H9 (cell line): ENCODE results near the gene PLXNA1. TPM values are rescaled to one million over a fixed set of nuclear protein-coding genes. Genes with fewer than 3 reads are reported as not detected.

Source experiments
- DNase-seq: peaks from one replicate; pipeline ENCODE4 v3.0.0-alpha.2; 2017
- H2AFZ ChIP-seq: one replicate; pipeline ENCODE4 v1.6.1; 2013; ENCODE audit warnings: mild to moderate bottlenecking, low read length, control low read depth, moderate library complexity
- H2AK5ac ChIP-seq: 2 replicates; pipeline ENCODE4 v1.6.1; 2013; ENCODE audit warnings: low read length, control low read depth, mixed read lengths; ENCODE audit not compliant: insufficient read length
- H2BK120ac ChIP-seq: one replicate; pipeline ENCODE4 v1.6.1; 2013; ENCODE audit warnings: low read depth, mild to moderate bottlenecking, low read length, control low read depth, inconsistent platforms; ENCODE audit not compliant: poor library complexity, severe bottlenecking
- H2BK12ac ChIP-seq: 2 replicates; pipeline ENCODE4 v1.6.1; 2013; ENCODE audit warnings: low read length, control low read depth, mixed read lengths, low read depth; ENCODE audit not compliant: insufficient read length
- H2BK15ac ChIP-seq: 2 replicates; pipeline ENCODE4 v1.6.1; 2013; ENCODE audit warnings: low read depth, low read length, control low read depth
- H2BK20ac ChIP-seq: one replicate; pipeline ENCODE4 v1.6.1; 2013; ENCODE audit warnings: low read depth, mild to moderate bottlenecking, low read length, control low read depth, inconsistent platforms; ENCODE audit not compliant: poor library complexity, severe bottlenecking
- H2BK5ac ChIP-seq: 2 replicates; pipeline ENCODE4 v1.6.1; 2013; ENCODE audit warnings: low read length, control low read depth, mixed read lengths; ENCODE audit not compliant: insufficient read length
- H3K14ac ChIP-seq: 2 replicates; pipeline ENCODE4 v1.6.1; 2013; ENCODE audit warnings: low read length, control low read depth; ENCODE audit not compliant: insufficient read depth
- H3K18ac ChIP-seq: 2 replicates; pipeline ENCODE4 v1.6.1; 2013; ENCODE audit warnings: low read depth, mild to moderate bottlenecking, mixed read lengths, low read length, control low read depth; ENCODE audit not compliant: insufficient read length
- H3K23ac ChIP-seq: 2 replicates; pipeline ENCODE4 v1.6.1; 2013; ENCODE audit warnings: low read length, control low read depth, mixed read lengths, low read depth; ENCODE audit not compliant: insufficient read length
- H3K23me2 ChIP-seq: 2 replicates; pipeline ENCODE4 v1.6.1; 2013; ENCODE audit warnings: low read depth, mild to moderate bottlenecking, mixed read lengths, low read length, control low read depth; ENCODE audit not compliant: insufficient read length, poor library complexity, severe bottlenecking
- H3K27ac ChIP-seq: 2 replicates; pipeline ENCODE4 v1.5.1; 2013; ENCODE audit warnings: low read length, control low read depth, mixed read lengths, low read depth; ENCODE audit not compliant: insufficient read length
- H3K27me3 ChIP-seq: 2 replicates; pipeline ENCODE4 v1.6.1; 2013; ENCODE audit warnings: low read length, control low read depth, inconsistent platforms; ENCODE audit not compliant: insufficient read depth
- H3K4ac ChIP-seq: 2 replicates; pipeline ENCODE4 v1.6.1; 2013; ENCODE audit warnings: low read depth, mild to moderate bottlenecking, control low read depth, inconsistent platforms, low read length, moderate library complexity
- H3K4me1 ChIP-seq: 2 replicates; pipeline ENCODE4 v1.6.1; 2013; ENCODE audit warnings: low read length, control low read depth, inconsistent platforms; ENCODE audit not compliant: insufficient read depth
- H3K4me2 ChIP-seq: 2 replicates; pipeline ENCODE4 v1.6.1; 2013; ENCODE audit warnings: low read length, control low read depth, mixed read lengths; ENCODE audit not compliant: insufficient read length, insufficient read depth
- H3K56ac ChIP-seq: 2 replicates; pipeline ENCODE4 v1.6.1; 2013; ENCODE audit warnings: low read depth, mild to moderate bottlenecking, mixed read lengths, low read length, control low read depth; ENCODE audit not compliant: insufficient read length
- H3K79me1 ChIP-seq: 2 replicates; pipeline ENCODE4 v1.6.1; 2013; ENCODE audit warnings: low read depth, mild to moderate bottlenecking, moderate library complexity, low read length, control low read depth, inconsistent platforms; ENCODE audit not compliant: insufficient read depth, poor library complexity, severe bottlenecking
- H3K79me2 ChIP-seq: 2 replicates; pipeline ENCODE4 v1.6.1; 2013; ENCODE audit warnings: low read length, control low read depth, inconsistent platforms; ENCODE audit not compliant: insufficient read depth
- H3K9ac ChIP-seq: 2 replicates; pipeline ENCODE4 v1.6.1; 2013; ENCODE audit warnings: low read length, control low read depth, mixed read lengths; ENCODE audit not compliant: insufficient read length; ENCODE audit errors: extremely low read depth
- H3K9me3 ChIP-seq: one replicate; pipeline ENCODE4 v1.6.1; 2013; ENCODE audit warnings: low read depth, low read length, inconsistent platforms; ENCODE audit not compliant: control insufficient read depth
- H3T11ph ChIP-seq: one replicate; pipeline ENCODE4 v1.6.1; 2013; ENCODE audit warnings: mild to moderate bottlenecking, low read length, control low read depth, inconsistent platforms
- H4K20me1 ChIP-seq: one replicate; pipeline ENCODE4 v1.6.1; 2013; ENCODE audit not compliant: control insufficient read depth, insufficient read length, insufficient read depth
- H4K5ac ChIP-seq: 2 replicates; pipeline ENCODE4 v1.6.1; 2013; ENCODE audit warnings: low read depth, mild to moderate bottlenecking, mixed read lengths, low read length, control low read depth; ENCODE audit not compliant: insufficient read length
- H4K8ac ChIP-seq: replicated peaks from 2 replicates; pipeline ENCODE4 v1.6.1; 2013; ENCODE audit warnings: low read length, control low read depth, mixed read lengths, low read depth; ENCODE audit not compliant: insufficient read length
- H4K91ac ChIP-seq: 2 replicates; pipeline ENCODE4 v1.6.1; 2013; ENCODE audit warnings: low read depth, mild to moderate bottlenecking, moderate library complexity, mixed read lengths, low read length, control low read depth; ENCODE audit not compliant: insufficient read length
- H3K27ac Mint-ChIP-seq, 3 experiments: 2 replicates in 2 of 3; 3 replicates in 1 of 3; pipeline ENCODE4 v1.8.0; 2020 to 2021; ENCODE audit warnings: mixed read lengths in 3 of 3, mild to moderate bottlenecking in 1 of 3, moderate library complexity in 1 of 3
- H3K27me3 Mint-ChIP-seq: 2 replicates; pipeline ENCODE4 v1.8.0; 2021; ENCODE audit warnings: low read depth, mild to moderate bottlenecking, moderate library complexity, mixed read lengths
- H3K36me3 Mint-ChIP-seq, 3 experiments: 2 replicates in 2 of 3; 3 replicates in 1 of 3; pipeline ENCODE4 v1.8.0; 2020 to 2021; ENCODE audit warnings: low read depth in 3 of 3, mixed read lengths in 3 of 3; ENCODE audit not compliant: insufficient read depth in 1 of 3
- H3K4me1 Mint-ChIP-seq, 2 experiments: 2 replicates each; pipeline ENCODE4 v1.8.0; 2020; ENCODE audit warnings: mixed read lengths in 2 of 2
- H3K4me3 Mint-ChIP-seq, 2 experiments: 2 replicates in 1 of 2; 3 replicates in 1 of 2; pipeline ENCODE4 v1.8.0; 2020 to 2021; ENCODE audit warnings: mild to moderate bottlenecking in 2 of 2, mixed read lengths in 2 of 2, moderate library complexity in 1 of 2
- H3K9me3 Mint-ChIP-seq, 2 experiments: 2 replicates in 1 of 2; 3 replicates in 1 of 2; pipeline ENCODE4 v1.8.0; 2020; ENCODE audit warnings: mild to moderate bottlenecking in 2 of 2, mixed read lengths in 2 of 2, moderate library complexity in 1 of 2
- WGBS: extraction: QIAGEN DNeasy Blood & Tissue Kit; methylation state at CpG from one replicate; pipeline ENCODE4 v1.1.7; 2013; ENCODE audit warnings: missing lambda C conversion rate, low lambda C conversion rate, mixed read lengths; ENCODE audit not compliant: insufficient read length; ENCODE audit errors: extremely low coverage; 5-methylcytosine and 5-hydroxymethylcytosine counted together
- total RNA-seq: library from RNA; stranded (reverse); gene quantifications from 2 replicates; pipeline ENCODE4 v1.2.1, GENCODE V29; 2021
- TF ChIP-seq, protein P1 (sequence below): fragments of 200-600 bp; sonication (generic); conservative IDR thresholded peaks from 3 replicates; pipeline ENCODE4 v1.8.0; 2021; ENCODE audit warnings: antibody characterized with exemption, mild to moderate bottlenecking

PLXNA1 gene
- total RNA-seq, 1 experiment from 2014 or later: 42.1 TPM

DNA sequence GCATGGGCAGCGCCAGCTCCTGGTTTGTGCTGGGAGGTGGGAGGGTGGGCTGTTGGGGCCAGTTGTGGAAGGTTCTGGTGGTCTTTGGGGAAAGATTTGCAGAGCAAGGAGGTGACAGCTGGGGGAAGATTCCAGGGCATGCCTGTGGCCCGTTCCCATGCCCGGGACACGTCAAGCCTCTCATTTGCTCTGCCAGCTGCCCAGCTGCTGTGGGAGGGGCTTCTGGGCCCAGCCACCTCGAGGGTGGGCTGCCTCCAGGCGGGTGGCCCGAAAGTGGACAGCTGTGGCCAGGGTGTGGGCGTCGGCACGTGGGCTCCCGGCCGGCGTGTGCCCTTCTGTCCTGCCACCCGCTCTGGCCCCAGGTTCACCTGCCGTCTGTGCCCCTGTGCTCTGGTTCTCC, 17.2 kb downstream of the PLXNA1 start:
- H3K18ac ChIP-seq: no peak overlapping the region
- H4K20me1 ChIP-seq: peaks cover 2% of the 10 kb centered on the region
- no peak overlapping the region for H3K4ac ChIP-seq
- H2BK120ac ChIP-seq: no peak overlapping the region
- DNase-seq: no peak
- no peak overlapping the region for H3T11ph ChIP-seq
- no peaks in the 10 kb centered on the region for H3K79me1 ChIP-seq
- no peak overlapping the region for H2BK5ac ChIP-seq
- no peak overlapping the region for H3K4me2 ChIP-seq
- H4K5ac ChIP-seq: no peak overlapping the region
- H3K27ac ChIP-seq: no peak overlapping the region
- H3K9me3 ChIP-seq: no peaks in the 10 kb centered on the region
- TF ChIP-seq, protein P1, sequence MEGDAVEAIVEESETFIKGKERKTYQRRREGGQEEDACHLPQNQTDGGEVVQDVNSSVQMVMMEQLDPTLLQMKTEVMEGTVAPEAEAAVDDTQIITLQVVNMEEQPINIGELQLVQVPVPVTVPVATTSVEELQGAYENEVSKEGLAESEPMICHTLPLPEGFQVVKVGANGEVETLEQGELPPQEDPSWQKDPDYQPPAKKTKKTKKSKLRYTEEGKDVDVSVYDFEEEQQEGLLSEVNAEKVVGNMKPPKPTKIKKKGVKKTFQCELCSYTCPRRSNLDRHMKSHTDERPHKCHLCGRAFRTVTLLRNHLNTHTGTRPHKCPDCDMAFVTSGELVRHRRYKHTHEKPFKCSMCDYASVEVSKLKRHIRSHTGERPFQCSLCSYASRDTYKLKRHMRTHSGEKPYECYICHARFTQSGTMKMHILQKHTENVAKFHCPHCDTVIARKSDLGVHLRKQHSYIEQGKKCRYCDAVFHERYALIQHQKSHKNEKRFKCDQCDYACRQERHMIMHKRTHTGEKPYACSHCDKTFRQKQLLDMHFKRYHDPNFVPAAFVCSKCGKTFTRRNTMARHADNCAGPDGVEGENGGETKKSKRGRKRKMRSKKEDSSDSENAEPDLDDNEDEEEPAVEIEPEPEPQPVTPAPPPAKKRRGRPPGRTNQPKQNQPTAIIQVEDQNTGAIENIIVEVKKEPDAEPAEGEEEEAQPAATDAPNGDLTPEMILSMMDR: no peak
- H3K27me3 Mint-ChIP-seq: no peaks in the 10 kb centered on the region
- no peak overlapping the region for H4K8ac ChIP-seq
- H3K79me2 ChIP-seq: no peaks in the 10 kb centered on the region; the same call in 1 of the 2 replicates
- H2BK20ac ChIP-seq: no peak overlapping the region
- peaks cover 11 to 24% of the 10 kb centered on the region in 2 experiments for H3K4me1 Mint-ChIP-seq
- H3K4me1 ChIP-seq: peaks cover 4% of the 10 kb centered on the region; the same call in 1 of the 2 replicates
- H3K9me3 Mint-ChIP-seq: no peaks in the 10 kb centered on the region
- no peak overlapping the region for H3K23ac ChIP-seq
- no peaks in the 10 kb centered on the region for H3K27me3 ChIP-seq
- no peak overlapping the region for H3K4me3 Mint-ChIP-seq
- no CpG with 5 or more reads among the region's 15 CpGs for WGBS
- H3K9ac ChIP-seq: no peak overlapping the region
- H2BK12ac ChIP-seq: no peak overlapping the region
- H3K56ac ChIP-seq: no peak overlapping the region
- H3K36me3 Mint-ChIP-seq: peaks cover 2 to 10% (median 8%) of the 10 kb centered on the region in 3 experiments; a peak in 4 of 7 replicates
- H2AK5ac ChIP-seq: no peak overlapping the region
- no peak overlapping the region for H3K14ac ChIP-seq
- no peak overlapping the region for H4K91ac ChIP-seq
- H2BK15ac ChIP-seq: no peak overlapping the region
- H3K27ac Mint-ChIP-seq: peak overlapping the region in 2 of 3 experiments; percentile 61 to 83; a peak in 2 of 7 replicates
- H3K23me2 ChIP-seq: no peaks in the 10 kb centered on the region
- H2AFZ ChIP-seq: no peak overlapping the region
